Stimulated activated CD4-positive, alpha-beta T cell treated with anti-CD3 and anti-CD28 coated beads, Interleukin-2, amount 100 ng/mL, for 48 hours (primary cell): Measurements from ENCODE around the gene SRI.

Experiments used
- DNase-seq, 2 donors: peaks; one replicate each; pipeline ENCODE4 v3.0.0-alpha.2; 2020

SRI gene

DNA sequence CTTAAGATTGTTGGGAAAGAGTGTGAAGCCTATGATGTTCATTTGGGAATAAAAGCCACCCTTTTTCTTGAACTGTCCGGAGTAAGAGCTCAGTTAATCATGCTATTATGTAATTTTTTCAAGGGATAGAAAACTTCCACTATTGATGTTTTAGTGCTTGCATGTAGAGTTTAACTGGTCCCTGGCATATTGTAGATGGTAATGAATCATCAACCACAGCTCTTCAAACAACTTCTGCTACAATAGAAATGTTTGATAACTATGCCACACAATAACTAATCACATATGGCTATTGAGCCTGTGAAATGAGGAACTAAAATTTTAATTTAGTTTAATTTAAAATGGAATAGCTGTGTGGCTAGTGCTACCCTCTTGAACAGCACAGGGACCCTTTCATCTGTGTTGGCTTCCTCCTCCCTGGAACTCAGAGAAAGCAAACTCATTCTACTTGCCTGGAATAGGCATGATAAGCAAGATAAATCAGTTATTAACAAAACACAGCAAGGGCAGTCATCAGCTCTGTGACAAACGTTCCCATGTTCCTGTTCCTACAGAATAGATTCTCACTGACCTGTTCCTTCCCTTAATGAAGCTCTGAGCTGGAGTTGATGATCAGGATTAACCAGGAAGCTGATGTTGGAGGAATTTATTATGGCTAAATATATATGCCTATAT is 4.9 kb upstream of the SRI start:
- DNase-seq = no peak

DNA sequence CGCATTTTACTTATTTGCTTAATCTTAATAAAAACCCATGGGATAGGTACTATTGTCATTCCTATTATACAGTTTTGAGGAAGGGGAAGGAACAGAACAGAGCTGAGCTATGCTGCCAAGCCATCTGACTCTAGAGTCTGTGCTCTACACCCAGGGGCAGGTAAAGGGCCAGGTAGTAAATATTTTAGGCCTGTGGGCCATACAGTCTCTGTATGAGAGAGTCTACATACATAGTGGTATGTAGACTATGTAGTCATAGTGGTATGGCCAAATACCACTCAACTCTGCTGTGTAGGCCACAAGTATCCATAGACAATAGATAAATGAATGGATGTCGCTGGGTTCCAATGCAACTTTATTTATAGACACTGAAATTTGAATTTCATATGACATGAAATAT is 3.4 kb upstream of the SRI start:
- DNase-seq = no peak

DNA sequence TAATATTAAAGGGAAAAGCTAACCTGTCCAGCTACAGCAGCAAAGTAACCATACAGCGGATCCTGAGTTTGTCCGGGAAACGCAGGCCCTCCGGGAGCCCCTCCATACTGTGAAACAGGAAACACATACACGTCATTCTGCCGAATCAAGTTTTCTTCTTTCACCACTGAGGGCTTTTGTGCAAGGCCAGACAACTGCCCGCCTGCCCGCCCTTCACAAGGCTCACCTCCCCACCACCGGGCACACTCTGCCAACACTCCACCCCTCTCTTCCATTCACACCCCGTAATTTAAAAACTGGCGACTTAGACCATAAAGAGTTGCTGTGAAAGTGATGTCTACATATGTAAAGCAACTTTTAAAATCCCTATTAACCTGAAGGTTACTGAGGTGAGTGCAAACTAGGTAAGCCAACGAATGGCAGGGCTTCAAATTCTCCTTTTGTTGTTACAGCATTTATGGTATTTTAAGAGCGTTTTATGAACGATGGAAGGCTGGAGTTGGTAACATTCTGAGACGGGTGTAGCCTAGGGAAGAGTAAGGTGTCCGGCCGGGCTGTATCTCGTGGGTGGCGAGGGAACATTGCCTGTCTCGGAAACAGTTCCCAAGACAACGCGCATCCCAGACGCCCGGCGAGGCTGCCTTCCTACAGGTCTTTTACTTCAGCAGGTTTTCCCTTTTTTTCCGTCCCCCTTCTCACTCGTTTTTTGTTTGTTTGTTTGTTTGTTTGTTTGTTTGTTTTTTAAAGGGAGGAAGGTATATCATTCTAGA is 817 bp downstream of the SRI start:
- DNase-seq = no peak

DNA sequence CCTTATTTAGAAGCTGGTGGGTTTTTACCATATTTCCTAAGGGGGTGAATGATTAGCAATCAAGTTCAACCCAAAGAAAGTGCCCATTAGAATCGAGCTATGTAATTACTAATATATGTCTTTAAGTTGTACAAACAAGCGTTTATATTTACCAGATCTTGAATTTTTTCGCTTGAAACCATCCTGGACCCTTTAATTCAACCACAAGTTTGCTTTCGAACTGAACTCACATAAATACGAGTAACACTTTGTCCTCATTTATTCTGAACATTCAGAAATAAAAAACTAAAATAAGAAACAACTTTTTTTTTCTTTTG is 1.5 kb downstream of the SRI start:
- DNase-seq = no peak

DNA sequence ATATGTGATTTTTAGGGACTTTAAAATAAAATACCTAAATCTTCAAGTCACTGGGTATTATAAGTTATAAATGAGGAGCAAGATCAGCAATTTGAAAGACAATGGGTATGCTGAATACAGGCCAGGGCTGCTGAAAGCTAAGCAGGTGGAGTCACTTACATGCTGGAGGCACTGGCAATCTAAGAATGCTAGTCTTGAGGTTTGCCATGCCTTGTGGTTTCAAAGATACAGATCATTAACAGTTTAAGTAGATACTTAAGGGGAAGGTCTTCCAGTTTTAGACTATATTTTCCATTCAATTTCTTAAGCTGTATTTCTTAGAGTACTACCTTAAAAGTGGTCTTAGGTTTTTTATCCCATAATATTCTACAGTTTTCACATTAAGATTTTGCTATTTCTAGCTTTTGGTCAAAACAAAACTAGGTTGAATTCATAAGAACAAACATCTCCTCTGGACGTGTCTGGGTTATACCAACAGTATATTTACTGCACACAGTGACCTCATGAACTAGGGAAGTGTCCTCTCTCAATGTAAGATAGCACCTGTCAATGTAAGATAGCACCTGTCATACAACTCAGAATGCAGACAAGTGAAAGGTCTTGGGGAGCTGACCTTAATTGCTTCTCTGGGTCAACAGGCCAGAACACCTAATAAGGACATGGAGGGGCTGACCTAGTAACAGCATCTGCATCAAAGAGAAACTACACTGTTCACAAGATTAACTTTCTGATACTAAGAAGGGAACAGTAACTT is 2.0 kb downstream of the SRI start:
- no peak for DNase-seq

DNA sequence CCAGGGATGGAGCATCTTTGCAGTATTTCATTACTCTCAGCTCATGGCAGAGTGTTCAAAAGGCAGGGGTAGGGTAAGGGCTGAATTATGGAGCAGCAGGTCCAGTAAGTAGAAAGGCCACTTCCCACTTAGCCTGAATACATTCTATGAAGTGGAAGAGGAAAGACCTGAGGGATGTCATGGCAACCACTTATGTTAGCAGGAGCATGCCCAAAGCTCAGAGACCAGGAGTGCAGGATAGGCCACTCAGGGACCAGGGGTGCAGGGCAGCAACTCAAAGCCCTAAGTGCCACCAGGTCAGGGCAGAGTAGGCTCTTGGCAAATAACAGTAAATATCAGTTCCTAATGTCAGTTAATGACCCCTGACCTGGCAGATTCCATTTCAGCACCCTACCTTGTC is 3.6 kb downstream of the SRI start:
- no peak for DNase-seq

DNA sequence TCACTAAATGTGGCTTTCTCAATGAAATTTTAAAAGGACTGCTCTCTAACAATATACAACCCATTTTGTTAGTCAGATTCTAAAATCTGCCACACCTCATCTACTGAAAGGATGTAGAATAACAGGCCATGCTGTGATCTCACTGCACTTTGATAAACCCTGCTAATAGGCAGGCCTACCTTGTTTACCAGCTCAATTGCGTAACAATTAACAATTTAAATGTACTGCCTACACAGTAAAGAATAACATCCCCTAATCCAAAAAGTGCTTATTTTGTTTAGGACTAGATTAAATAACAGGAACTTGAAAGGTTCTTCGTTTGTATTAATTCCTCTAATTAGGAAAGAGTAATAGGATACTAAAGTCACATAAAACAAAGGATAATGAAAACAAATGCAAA is 4.5 kb downstream of the SRI start:
- DNase-seq = no peak

DNA sequence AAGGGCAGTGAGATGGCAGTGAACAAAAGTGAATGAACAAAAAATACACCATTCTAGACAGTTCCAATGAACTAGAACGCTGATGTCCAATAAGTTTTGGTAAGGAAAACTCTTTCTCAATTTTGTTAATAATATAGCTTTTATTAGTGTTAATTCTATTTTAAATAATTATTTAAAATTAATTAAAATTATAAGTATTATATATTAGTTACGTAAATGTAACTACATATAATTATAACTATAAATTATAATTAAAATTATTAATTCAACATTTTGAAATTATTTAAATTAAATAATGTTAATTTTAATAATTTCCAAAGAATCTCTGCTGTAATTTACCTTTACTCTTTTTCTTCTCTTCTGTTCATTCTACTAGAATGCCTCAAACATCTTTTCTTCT is 5.4 kb downstream of the SRI start:
- DNase-seq = no peak

DNA sequence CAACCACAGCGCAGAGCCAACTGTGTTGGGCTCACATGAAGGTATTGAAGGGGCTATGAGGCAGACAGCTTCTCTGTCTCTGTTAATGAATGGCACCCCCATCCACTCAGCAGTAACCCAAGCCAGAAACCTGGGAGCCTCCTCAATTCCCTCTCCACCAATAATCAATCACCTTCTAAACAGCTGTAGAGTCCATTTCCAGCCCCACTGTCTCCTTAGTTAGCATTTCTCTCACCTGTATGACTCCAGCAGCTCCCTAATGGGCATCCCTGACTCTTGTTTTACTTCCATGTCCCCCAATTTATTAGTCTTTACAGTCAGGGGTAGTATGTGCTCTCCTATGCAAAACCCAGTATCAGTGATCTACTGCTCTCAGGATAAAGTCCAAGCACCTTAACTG is 6.9 kb downstream of the SRI start:
- DNase-seq = no peak

DNA sequence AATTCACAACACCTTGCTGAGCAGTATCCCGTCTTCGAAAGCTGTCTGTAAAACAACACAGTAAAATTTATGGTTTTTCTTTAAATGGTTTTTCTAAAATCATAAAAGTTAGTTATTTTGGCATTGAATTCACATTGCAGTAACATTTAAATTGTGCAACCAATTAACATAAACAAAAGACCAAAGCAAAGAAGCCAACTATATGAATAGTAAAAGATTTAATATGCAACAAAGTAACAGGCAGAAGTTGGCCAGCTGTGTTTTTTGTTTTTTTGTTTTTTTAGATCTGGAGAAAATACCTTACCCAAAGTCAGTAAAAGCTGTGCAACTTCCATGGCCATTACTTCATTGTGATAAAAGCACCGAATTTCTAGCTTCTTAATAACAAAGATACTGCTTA is 11.3 kb downstream of the SRI start:
- DNase-seq = no peak

DNA sequence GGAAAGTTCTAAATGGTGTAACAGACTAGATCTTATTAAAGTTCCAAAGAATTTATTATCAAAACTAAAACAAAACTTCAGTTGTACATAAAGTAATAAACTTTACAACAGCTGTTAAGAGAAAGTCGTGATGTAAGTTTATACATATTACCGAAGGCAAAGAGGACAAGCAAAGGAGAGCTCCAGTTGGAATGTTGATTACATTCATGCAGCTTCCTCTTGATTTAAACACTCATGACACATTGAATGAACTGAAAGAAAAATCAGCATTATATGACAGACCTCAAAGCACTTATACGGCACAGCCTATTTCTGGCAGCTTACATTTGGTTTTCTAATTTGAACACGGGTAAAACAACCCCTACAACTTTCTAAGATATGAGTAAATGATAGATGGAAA is 13.6 kb downstream of the SRI start:
- DNase-seq = no peak

DNA sequence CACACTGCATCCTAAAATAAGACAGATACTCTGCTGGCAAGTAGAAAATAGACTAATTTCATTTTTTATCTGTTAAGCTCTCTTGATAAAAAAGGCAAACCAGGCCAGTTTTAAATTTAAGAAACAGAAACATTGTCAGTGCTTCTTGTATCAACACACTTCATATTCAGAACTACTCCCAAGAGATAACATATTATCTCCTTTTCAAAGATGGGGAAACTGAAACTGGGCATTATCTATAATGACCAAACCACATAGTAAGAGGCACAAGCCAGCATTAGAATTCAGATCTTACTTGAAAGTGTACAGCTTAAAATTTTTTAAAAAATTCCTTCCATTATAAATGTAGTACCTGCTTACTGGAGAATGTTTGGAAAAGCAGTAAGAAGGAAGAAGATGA is 14.7 kb downstream of the SRI start:
- DNase-seq = no peak

DNA sequence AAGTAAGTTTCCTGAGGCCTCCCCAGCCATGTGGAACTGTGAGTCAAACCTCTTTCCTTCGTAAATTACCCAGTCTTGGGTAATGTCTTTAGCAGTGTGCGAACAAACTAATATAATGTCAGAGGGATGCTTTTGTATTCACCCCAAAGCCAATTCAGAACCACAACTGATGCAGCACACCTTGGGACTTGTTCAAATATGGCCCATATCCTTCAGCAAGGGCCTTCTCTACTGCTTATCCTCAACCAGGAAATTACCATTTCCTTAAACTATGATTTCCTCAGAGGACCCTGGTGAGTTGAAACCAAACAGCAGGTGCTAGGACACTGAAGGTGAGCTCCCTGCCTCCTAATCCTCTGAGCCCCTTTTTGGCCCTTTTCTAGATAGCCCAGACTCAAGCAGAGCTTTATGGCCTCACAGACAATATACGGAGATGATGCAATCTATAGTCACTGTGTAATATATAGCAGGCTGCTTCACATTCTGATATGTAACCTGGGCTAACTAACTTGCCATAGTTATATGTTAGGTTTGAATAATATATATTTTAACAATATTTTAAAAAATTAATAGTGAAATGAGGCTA is 15.2 kb downstream of the SRI start:
- no peak for DNase-seq

DNA sequence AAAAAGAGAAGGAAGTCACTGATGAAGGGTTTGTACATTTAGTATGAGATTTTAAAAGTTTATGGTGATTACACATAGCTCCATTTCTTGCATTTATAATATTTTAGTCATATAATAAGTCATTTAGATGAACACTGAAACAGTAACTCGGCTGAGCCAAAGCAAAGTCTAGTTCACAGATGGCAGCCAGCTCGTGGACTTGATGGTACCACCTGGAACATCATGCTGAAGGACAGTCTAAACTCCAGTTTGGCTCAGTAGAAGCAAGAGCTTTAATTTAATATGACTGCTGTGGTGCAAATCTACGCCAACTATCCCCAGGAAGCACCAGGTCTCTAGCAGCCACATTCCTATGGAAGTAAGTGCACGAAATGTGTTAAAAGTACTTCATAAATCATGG is 16.4 kb downstream of the SRI start:
- no peak for DNase-seq

DNA sequence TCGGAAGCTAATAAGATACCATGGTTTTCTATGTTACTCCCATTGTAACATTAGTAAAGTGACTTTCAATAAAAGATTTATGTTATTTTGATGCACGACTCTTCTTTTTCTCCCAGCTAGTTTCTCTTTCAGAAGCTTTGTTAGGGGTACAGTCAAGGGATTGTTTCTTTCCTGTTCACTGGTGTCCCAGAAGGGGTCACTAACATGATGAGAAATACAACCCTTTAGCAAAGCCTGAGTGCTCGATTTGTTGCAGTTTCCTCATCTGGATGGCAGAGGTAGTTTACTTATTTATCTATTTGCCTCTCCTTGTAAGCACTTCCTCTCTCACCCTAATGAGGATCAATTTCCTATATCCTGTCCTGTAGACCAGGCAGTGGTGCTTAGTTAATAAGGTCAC is 17.0 kb downstream of the SRI start:
- no peak for DNase-seq

DNA sequence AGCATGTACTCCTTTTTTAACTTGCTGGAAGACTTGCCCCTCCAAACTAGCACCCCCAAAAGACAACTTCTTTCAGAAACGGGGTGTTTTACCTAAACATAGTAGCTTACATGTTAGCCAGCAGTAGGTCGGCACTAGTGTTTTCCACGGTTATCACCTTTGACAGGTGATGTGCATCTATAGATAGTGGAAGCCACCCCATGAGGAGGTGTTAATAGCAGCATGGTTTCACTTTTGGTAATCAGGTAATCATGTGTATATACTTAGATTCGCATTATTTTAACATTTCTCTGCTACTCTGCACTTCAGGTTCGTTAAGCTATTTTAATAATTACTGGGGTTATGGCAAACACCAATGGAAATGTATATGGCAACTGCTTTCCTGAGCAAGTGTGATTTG is 17.6 kb downstream of the SRI start:
- DNase-seq = no peak

DNA sequence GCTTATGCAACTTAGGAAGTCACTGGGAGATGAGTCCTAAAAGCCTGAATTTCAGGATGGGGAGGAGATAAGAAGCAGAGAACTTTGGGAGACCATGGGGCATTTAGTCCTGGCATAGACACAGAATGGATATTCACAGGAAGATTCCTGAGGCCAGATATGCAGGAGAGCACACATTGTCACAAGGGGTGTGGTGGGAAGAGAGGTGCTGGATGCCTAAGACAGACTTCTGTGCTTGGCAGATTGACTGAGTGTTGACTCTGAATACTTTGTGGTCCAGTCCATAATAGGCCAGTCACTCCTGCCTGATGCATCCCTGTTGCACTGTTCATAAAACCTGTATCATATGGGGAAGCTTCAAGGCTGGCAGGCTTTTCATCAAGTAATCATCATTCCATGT is 18.5 kb downstream of the SRI start:
- no peak for DNase-seq

DNA sequence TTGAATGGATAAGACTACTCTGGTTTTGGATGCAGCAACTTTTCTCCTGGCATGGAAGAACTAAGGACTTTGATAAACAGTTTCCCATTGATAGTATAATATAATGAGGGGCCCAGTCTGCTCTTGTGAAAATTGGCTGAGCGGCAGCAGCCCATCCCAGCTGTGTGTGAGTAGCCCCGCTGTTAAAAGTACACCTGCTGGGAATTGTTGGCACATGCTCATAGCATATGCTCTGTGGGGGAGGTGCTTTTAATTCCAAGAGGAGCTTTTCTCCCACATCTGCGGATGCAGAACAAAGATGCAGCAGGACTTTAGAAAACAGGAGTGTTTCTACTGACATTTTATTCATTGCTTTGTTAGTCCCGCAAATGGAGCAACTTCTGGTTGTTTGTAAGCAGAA is 19.0 kb downstream of the SRI start:
- no peak for DNase-seq

DNA sequence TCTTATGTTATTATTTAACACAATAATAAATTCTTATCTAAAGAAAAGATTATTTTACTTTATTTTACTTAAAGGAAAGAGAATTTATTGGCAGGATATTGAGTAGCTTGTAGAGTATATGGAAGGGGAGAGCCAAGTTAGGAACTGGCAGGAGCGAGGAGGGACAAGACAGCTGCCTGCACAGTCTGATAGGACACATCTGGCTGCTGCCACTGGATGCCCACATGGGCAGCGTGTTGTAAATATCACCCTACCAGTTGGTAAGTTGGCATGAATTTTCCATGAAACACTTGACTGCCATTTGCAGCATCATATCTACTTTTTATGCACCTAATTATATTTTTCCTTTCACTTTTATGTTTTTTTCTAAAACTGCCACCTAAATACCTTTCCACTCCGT is 19.6 kb downstream of the SRI start:
- DNase-seq = no peak

DNA sequence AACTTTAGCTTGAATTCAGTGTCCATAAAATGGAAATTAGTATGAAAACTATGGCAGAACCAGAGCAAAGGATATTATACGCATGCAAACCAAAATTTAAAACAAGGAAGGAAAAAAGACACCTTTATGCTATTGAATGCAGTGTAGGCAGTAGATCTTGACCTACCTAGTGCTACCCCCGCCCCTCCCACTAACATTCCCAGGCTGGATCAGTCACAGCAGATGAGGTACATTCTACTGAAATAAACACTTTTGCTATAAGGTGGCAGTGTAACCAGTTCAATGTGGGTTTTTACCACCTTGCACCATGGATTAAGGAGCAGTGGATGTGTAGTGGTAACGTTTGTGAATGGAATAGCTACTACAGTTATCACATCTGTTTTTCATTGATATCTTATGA is 27.9 kb downstream of the SRI start:
- DNase-seq = no peak

DNA sequence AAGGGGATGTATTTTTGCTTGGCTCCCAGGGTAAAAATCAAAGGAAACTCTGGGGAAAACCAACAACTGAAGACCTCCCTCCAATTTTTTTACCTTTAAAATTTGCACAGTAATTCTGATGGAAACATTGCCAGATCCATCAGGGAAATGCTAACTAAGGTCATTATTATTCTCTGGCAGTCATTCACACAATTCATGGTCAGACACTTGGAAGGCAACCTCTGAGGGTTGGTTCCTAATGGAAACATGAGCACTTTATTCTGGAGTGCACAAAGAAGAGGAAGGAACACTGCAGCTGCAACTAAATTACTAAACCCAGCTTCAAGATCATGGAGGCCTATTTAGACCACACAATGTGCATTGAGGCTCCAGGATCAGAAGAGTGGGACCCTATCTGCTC is 34.2 kb downstream of the SRI start:
- DNase-seq = no peak

DNA sequence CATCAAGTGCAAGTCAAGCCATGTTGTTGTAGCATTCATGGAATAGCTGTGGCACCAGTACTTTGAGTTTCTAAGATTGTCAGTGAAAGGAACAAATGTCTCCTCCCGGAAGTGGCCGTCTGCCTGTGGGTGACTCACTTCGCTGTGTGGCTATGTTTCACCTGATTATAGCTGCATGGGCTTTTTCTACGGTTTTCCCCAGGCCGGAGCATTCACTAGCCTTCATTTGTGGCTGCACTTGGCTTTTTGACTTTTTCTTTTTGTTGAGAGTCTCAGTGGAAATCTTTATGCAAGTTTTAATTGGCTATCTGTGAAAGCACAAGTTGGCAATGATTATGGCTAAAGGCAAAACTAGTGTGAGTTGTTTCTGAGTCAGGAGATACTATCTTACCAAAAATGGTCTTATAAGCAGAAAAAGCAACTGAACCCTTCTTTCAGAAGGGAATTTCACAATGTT is 35.0 kb downstream of the SRI start:
- DNase-seq = no peak

DNA sequence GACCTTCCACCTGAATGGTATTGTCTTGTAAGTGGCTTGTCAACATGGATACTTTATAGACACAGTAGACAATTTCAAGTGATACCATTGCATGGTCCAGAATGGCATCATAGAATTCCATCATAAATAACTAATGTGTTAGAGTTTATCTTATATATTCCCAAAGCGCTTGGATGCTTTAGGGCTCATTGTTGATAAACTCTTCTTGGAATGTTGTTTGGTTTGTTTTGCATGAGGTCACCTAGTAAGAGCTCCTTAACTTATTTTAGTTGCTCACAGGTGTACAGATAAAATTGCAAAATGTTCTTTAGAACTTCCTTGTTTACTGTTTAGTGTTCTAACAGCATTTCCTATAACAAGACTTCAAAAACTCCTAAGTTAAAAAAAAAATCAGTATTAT is 36.8 kb downstream of the SRI start:
- DNase-seq = no peak

DNA sequence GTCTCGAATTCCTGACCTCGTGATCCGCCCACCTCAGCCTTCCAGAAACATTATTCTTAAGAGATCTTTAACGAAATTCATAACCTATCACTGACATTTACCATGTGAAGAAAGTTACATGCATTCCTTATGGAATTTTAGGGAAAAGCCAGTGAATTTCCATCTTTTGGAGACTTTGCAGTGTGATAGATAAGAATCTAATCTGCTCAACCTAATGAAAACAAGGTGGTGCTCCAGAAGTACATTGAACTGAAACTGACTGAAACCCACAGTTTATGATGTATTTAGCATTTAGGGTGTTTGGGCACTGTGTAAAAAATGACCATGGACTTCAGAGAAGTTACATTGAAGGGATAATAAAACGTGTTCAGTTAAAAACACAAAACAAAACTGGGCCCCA is 43.6 kb downstream of the SRI start:
- DNase-seq = no peak
